Measurements from ENCODE around the gene AFM. TPM values are rescaled to one million over a fixed set of nuclear protein-coding genes. Genes with fewer than 3 reads are reported as not detected.

Gene AFM
- polyA plus RNA-seq, 1 donor from 2014 or later: not detected

GRCh38 chr4:73518340-73518739, 36.8 kb downstream of the AFM start:
- Histone ChIP-seq H3K9ac (ENCODE audit: low read length) (no peak overlapping the region), H3K27ac (ENCODE audit: low read length) (no peak overlapping the region), H3K4me2 (ENCODE audit: low read length) (no peak overlapping the region), H4K20me1 (ENCODE audit: insufficient read depth) (no peaks in the 10 kb centered on the region), H3K9me2 (ENCODE audit: insufficient read depth, low read length) (no peaks in the 10 kb centered on the region), H3K27me3 (ENCODE audit: insufficient read depth, low read depth, low read length) (no peaks in the 10 kb centered on the region), H3K79me2 (replicated peaks; ENCODE audit: insufficient read depth, low read length) (no peaks in the 10 kb centered on the region), H3F3A (ENCODE audit: insufficient read depth, low read length, poor library complexity, severe bottlenecking) (no peaks in the 10 kb centered on the region), H3K4me3 (ENCODE audit: low read length) (no peak overlapping the region), H3K9me3 (ENCODE audit: low read length) (no peaks in the 10 kb centered on the region), H3K36me3 (ENCODE audit: insufficient read depth, low read length) (no peaks in the 10 kb centered on the region), H2AFZ (ENCODE audit: low read depth, low read length) (no peak overlapping the region)
- TF ChIP-seq REST (IDR thresholded peaks at IDR 0.05; ENCODE audit: borderline replicate concordance) (no peak), EP300 (conservative IDR thresholded peaks at IDR 0.05; ENCODE audit: poor library complexity, severe bottlenecking) (no peak), MXI1 (conservative IDR thresholded peaks at IDR 0.05; ENCODE audit: poor library complexity, severe bottlenecking) (no peak), EZH2 (IDR thresholded peaks at IDR 0.05; ENCODE audit: borderline replicate concordance, insufficient read depth, low read length, poor library complexity, severe bottlenecking) (no peak), RAD21 (conservative IDR thresholded peaks at IDR 0.05) (no peak), TAF1 (IDR thresholded peaks at IDR 0.05; ENCODE audit: low read depth) (no peak), SMC3 (conservative IDR thresholded peaks at IDR 0.05; ENCODE audit: poor library complexity) (no peak), CTCF (IDR thresholded peaks at IDR 0.05; ENCODE audit: poor library complexity, severe bottlenecking) (no peak), POLR2AphosphoS5 (IDR thresholded peaks at IDR 0.05) (no peak)

DNA sequence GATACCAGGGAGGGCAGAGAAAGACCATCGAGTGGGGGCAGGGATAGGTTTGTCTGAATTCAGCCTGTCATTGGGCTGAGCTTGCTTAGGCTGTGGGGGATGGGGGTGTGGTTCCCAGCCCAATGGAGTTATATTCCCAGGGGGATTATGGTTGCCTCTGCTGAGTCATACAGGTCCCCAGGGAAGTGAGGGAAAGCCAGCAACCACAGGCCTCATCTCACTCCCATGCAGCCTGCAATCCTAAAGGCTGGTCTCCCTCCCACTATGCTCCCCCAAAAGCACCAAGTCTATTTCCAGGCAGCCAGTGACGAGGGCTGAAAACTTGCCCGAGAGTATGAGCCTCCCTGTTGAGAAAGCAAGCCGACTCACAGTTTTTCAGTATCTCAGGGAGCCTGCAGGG, 39.3 kb downstream of the AFM start:
- H3K36me3 ChIP-seq (ENCODE audit: insufficient read depth, low read length): no peaks in the 10 kb centered on the region
- H3K27me3 ChIP-seq (ENCODE audit: insufficient read depth, low read depth, low read length): no peaks in the 10 kb centered on the region
- H3K27ac ChIP-seq (ENCODE audit: low read length): no peak overlapping the region
- no peak overlapping the region for H2AFZ ChIP-seq (ENCODE audit: low read depth, low read length)
- no peak overlapping the region for H3K4me3 ChIP-seq (ENCODE audit: low read length)
- no peaks in the 10 kb centered on the region for H3K79me2 ChIP-seq (replicated peaks; ENCODE audit: insufficient read depth, low read length)
- no peak overlapping the region for H3K9ac ChIP-seq (ENCODE audit: low read length)
- no peaks in the 10 kb centered on the region for H3K9me2 ChIP-seq (ENCODE audit: insufficient read depth, low read length)
- no peaks in the 10 kb centered on the region for H3F3A ChIP-seq (ENCODE audit: insufficient read depth, low read length, poor library complexity, severe bottlenecking)
- TF ChIP-seq SMC3 (conservative IDR thresholded peaks at IDR 0.05; ENCODE audit: poor library complexity): no peak
- no peak for TF ChIP-seq CTCF (IDR thresholded peaks at IDR 0.05; ENCODE audit: poor library complexity, severe bottlenecking)
- no peak for TF ChIP-seq POLR2AphosphoS5 (IDR thresholded peaks at IDR 0.05)
- TF ChIP-seq RAD21 (conservative IDR thresholded peaks at IDR 0.05): no peak
- TF ChIP-seq EP300 (conservative IDR thresholded peaks at IDR 0.05; ENCODE audit: poor library complexity, severe bottlenecking): no peak
- no peak for TF ChIP-seq MXI1 (conservative IDR thresholded peaks at IDR 0.05; ENCODE audit: poor library complexity, severe bottlenecking)
- TF ChIP-seq EZH2 (IDR thresholded peaks at IDR 0.05; ENCODE audit: borderline replicate concordance, insufficient read depth, low read length, poor library complexity, severe bottlenecking): no peak
- TF ChIP-seq TAF1 (IDR thresholded peaks at IDR 0.05; ENCODE audit: low read depth): no peak
- no peak for TF ChIP-seq REST (IDR thresholded peaks at IDR 0.05; ENCODE audit: borderline replicate concordance)
- no peak overlapping the region for H3K4me2 ChIP-seq (ENCODE audit: low read length)
- H3K9me3 ChIP-seq (ENCODE audit: low read length): no peaks in the 10 kb centered on the region
- H4K20me1 ChIP-seq (ENCODE audit: insufficient read depth): no peaks in the 10 kb centered on the region
